ENCODE data around the gene PANX3. TPM values are rescaled to one million over a fixed set of nuclear protein-coding genes. Genes with fewer than 3 reads are reported as not detected.
A peak's percentile ranks its signal among the peaks of the same experiment; 100 is the strongest.

PANX3 gene
- total and polyA plus RNA-seq, 9 donors = not detected

DNA sequence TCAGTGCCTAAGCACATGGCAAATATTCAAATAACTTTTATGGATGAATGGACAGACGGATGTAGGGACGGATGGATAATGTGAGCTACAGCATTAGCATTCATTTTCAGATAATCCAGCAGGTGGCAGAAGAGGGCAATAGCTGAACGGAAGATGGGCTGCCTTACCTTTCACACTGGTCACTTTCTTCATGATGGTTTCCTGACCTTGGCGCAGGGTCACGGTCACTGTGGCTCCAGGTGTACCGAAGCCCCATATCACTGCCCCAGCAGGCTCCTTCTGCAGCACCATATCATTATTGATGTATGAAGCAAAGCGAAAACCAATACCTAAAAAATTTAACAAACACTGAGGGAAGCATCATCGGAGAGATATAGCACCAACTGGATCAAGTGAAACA lies 58.0 kb downstream of the PANX3 start:
- Histone ChIP-seq H3K27ac (no peak overlapping the region), H3K36me3 (no peaks in the 10 kb centered on the region), H3K9me3 (no peaks in the 10 kb centered on the region), H3K27me3 (no peaks in the 10 kb centered on the region), H3K4me1 (ENCODE audit: insufficient read depth) (no peaks in the 10 kb centered on the region), H3K4me3 (no peak overlapping the region)
- intact Hi-C loops (cut with DNase I) = loop anchor here in 2 of 4 donors (2.0 to 5.0 kb wide), 3 partner anchors 93 to 173 kb away; partner anchors contain the start of gene ESAM (in 1 of the 2)
- WGBS, 3 donors = 16 to 24% (median 18%) methylated on average over 8 of the region's 8 CpGs
- peak; percentile 12 to 45 (median 27) for DNase-seq
- TF ChIP-seq POLR2A (IDR thresholded peaks at IDR 0.05) = no peak
- TF ChIP-seq, protein P1, sequence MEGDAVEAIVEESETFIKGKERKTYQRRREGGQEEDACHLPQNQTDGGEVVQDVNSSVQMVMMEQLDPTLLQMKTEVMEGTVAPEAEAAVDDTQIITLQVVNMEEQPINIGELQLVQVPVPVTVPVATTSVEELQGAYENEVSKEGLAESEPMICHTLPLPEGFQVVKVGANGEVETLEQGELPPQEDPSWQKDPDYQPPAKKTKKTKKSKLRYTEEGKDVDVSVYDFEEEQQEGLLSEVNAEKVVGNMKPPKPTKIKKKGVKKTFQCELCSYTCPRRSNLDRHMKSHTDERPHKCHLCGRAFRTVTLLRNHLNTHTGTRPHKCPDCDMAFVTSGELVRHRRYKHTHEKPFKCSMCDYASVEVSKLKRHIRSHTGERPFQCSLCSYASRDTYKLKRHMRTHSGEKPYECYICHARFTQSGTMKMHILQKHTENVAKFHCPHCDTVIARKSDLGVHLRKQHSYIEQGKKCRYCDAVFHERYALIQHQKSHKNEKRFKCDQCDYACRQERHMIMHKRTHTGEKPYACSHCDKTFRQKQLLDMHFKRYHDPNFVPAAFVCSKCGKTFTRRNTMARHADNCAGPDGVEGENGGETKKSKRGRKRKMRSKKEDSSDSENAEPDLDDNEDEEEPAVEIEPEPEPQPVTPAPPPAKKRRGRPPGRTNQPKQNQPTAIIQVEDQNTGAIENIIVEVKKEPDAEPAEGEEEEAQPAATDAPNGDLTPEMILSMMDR (IDR thresholded peaks at IDR 0.05) = peak; percentile 56 to 67 (median 66)

Small RNA genes within 50 kb of the gene (small RNA-seq; reads per million reads assigned to genes)
- not detected for gene RNA5SP352

Other genes with a start within 250 kb of the PANX3 start
- not detected for gene OR8B2, start 226.9 kb upstream of the PANX3 start, total RNA-seq
- not detected for gene OR8B2, start 226.9 kb upstream of the PANX3 start, polyA plus RNA-seq
- gene OR8B3, start 212.4 kb upstream of the PANX3 start, total RNA-seq = not detected
- gene OR8B3, start 212.4 kb upstream of the PANX3 start, polyA plus RNA-seq = not detected
- not detected for gene OR8B4, start 186.6 kb upstream of the PANX3 start, total RNA-seq
- not detected for gene OR8B4, start 186.6 kb upstream of the PANX3 start, polyA plus RNA-seq
- gene OR8B8, start 165.7 kb upstream of the PANX3 start, total RNA-seq = not detected
- gene OR8B8, start 165.7 kb upstream of the PANX3 start, polyA plus RNA-seq = not detected
- gene OR8B12, start 67.8 kb upstream of the PANX3 start, total RNA-seq = not detected
- not detected for gene OR8B12, start 67.8 kb upstream of the PANX3 start, polyA plus RNA-seq
- not detected for gene OR8A1, start 41.4 kb upstream of the PANX3 start, total RNA-seq
- gene OR8A1, start 41.4 kb upstream of the PANX3 start, polyA plus RNA-seq = not detected
- gene TBRG1, start 11.4 kb downstream of the PANX3 start, total RNA-seq = 10 to 100 TPM; 15.0 to 41.4 (median 24.2) TPM
- gene TBRG1, start 11.4 kb downstream of the PANX3 start, polyA plus RNA-seq = 10 to 100 TPM; 20.4 to 27.4 TPM
- gene SIAE, start 62.3 kb downstream of the PANX3 start, total RNA-seq = 10 to 100 TPM in 3 of 7 donors, 1 to 10 TPM in 4; 2.3 to 14.7 (median 8.1) TPM
- 10 to 100 TPM in 1 of 2 donors, 1 to 10 TPM in 1; 5.1 to 18.8 TPM for gene SIAE, start 62.3 kb downstream of the PANX3 start, polyA plus RNA-seq
- 10 to 100 TPM in 1 of 7 donors, 1 to 10 TPM in 6; 1.3 to 30.1 (median 3.0) TPM for gene SPA17, start 62.5 kb downstream of the PANX3 start, total RNA-seq
- gene SPA17, start 62.5 kb downstream of the PANX3 start, polyA plus RNA-seq = 10 to 100 TPM in 1 of 2 donors, 1 to 10 TPM in 1; 2.3 to 10.4 TPM
- 1 to 10 TPM in 6 of 7 donors, not detected in 1; 1.1 to 7.0 (median 4.2) TPM for gene NRGN, start 128.5 kb downstream of the PANX3 start, total RNA-seq
- 1 to 10 TPM; 3.3 to 5.1 TPM for gene NRGN, start 128.5 kb downstream of the PANX3 start, polyA plus RNA-seq
- gene VSIG2, start 140.8 kb downstream of the PANX3 start, total RNA-seq = 10 to 100 TPM in 1 of 7 donors, 1 to 10 TPM in 3, under 1 TPM in 2, not detected in 1; 0.38 to 27.1 (median 1.8) TPM
- under 1 TPM; 0.30 to 0.48 TPM for gene VSIG2, start 140.8 kb downstream of the PANX3 start, polyA plus RNA-seq
- gene ESAM, start 150.9 kb downstream of the PANX3 start, total RNA-seq = 10 to 100 TPM in 4 of 7 donors, 1 to 10 TPM in 3; 7.3 to 28.4 (median 11.2) TPM
- gene ESAM, start 150.9 kb downstream of the PANX3 start, polyA plus RNA-seq = 10 to 100 TPM; 40.7 to 46.6 TPM
- gene MSANTD2, start 189.0 kb downstream of the PANX3 start, total RNA-seq = 10 to 100 TPM; 14.8 to 19.4 (median 17.1) TPM
- gene MSANTD2, start 189.0 kb downstream of the PANX3 start, polyA plus RNA-seq = 10 to 100 TPM in 1 of 2 donors, 1 to 10 TPM in 1; 9.9 to 16.7 TPM

All from ovary (tissue), 9 donors.